Limb (tissue), 2 donors: ENCODE measurements around the gene RIOK3.
"Not testable (repeated sequence)": the region's sequence is repeated elsewhere in the genome, so short reads cannot be mapped to it uniquely, and the experiment has no call there.

Experiments used
- DNase-seq, 2 donors: peaks; one replicate each; pipeline ENCODE4 v3.0.0-alpha.2; 2016; ENCODE audit errors: extremely low spot score in 2 of 2

Gene RIOK3

GRCh38 chr18:23451011-23451410 lies 2.1 kb upstream of the RIOK3 start:
- no peak for DNase-seq

- no peak for DNase-seq
Measured at GRCh38 chr18:23451491-23451890, 1.6 kb upstream of the RIOK3 start.

GRCh38 chr18:23452347-23452727 lies 750 bp upstream of the RIOK3 start:
- no peak for DNase-seq

GRCh38 chr18:23453680-23454058 lies 582 bp downstream of the RIOK3 start:
- no peak for DNase-seq

- no peak for DNase-seq
Measured at GRCh38 chr18:23456835-23457234, 3.7 kb downstream of the RIOK3 start.

GRCh38 chr18:23458830-23459529 lies 5.9 kb downstream of the RIOK3 start:
- no peak for DNase-seq

GRCh38 chr18:23459530-23459921 lies 6.4 kb downstream of the RIOK3 start:
- no peak for DNase-seq

- DNase-seq: no peak
Measured at GRCh38 chr18:23460285-23461273, 7.5 kb downstream of the RIOK3 start.

- DNase-seq: no peak
Measured at GRCh38 chr18:23462876-23463275, 9.8 kb downstream of the RIOK3 start.

- no peak for DNase-seq
Measured at GRCh38 chr18:23468753-23469459, 15.8 kb downstream of the RIOK3 start.

- DNase-seq: no peak
Measured at GRCh38 chr18:23470620-23471387, 17.7 kb downstream of the RIOK3 start.

- no peak for DNase-seq
Measured at GRCh38 chr18:23471486-23471885, 18.4 kb downstream of the RIOK3 start.

GRCh38 chr18:23479829-23480505 lies 26.9 kb downstream of the RIOK3 start:
- DNase-seq: no peak

GRCh38 chr18:23484561-23485182 lies 31.6 kb downstream of the RIOK3 start:
- no peak for DNase-seq

GRCh38 chr18:23485386-23485785 lies 32.3 kb downstream of the RIOK3 start:
- DNase-seq: no peak

GRCh38 chr18:23487738-23488570 lies 34.9 kb downstream of the RIOK3 start:
- DNase-seq: no peak

- DNase-seq: not testable (repeated sequence)
Measured at GRCh38 chr18:23489586-23489985, 36.5 kb downstream of the RIOK3 start.

- DNase-seq: no peak
Measured at GRCh38 chr18:23493654-23494053, 40.6 kb downstream of the RIOK3 start.

GRCh38 chr18:23494992-23495391 lies 41.9 kb downstream of the RIOK3 start:
- no peak for DNase-seq
